GM10248 (cell line): ENCODE measurements around the gene ITGBL1.

Experiments used
- CTCF ChIA-PET: fragments of 300-600 bp; sonication (Branson Sonifier 250); formaldehyde crosslinking; extraction: SDS; loops from one replicate; lab custom pipeline; 2021; ENCODE audit warnings: antibody characterized with exemption; lab: Yijun Ruan, JAX
- POLR2A ChIA-PET: fragments of 350-650 bp; sonication (Branson Sonifier 250); formaldehyde crosslinking; extraction: SDS; loops from one replicate; lab custom pipeline; 2020; ENCODE audit warnings: antibody characterized with exemption; lab: Yijun Ruan, JAX
- DNase-seq: peaks from one replicate; pipeline ENCODE4 v3.0.0; 2012; ENCODE audit errors: extremely low spot score
- CTCF ChIP-seq: IDR thresholded peaks from 2 replicates; pipeline ENCODE4 v1.5.1; 2012; ENCODE audit warnings: mild to moderate bottlenecking, low read depth; ENCODE audit errors: extremely low read depth, missing control alignments, control extremely low read depth

ITGBL1 gene, protein sequence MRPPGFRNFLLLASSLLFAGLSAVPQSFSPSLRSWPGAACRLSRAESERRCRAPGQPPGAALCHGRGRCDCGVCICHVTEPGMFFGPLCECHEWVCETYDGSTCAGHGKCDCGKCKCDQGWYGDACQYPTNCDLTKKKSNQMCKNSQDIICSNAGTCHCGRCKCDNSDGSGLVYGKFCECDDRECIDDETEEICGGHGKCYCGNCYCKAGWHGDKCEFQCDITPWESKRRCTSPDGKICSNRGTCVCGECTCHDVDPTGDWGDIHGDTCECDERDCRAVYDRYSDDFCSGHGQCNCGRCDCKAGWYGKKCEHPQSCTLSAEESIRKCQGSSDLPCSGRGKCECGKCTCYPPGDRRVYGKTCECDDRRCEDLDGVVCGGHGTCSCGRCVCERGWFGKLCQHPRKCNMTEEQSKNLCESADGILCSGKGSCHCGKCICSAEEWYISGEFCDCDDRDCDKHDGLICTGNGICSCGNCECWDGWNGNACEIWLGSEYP

GRCh38 chr13:101452519-101453485 lies at the start of gene ITGBL1:
TSS of gene ITGBL1 (plus strand) at chr13:101452675. CDS start at chr13:101452834, 159 bp downstream.
- ChIA-PET POLR2A (no interaction called here), CTCF (interaction anchor here (1.2 to 1.3 kb wide), 2 partner anchors 15 to 36 kb away, joined by 3 read pairs; partner anchors contain the start of gene NALCN)
- DNase-seq, result peak; percentile 23
- TF ChIP-seq CTCF, result no peak

DNA sequence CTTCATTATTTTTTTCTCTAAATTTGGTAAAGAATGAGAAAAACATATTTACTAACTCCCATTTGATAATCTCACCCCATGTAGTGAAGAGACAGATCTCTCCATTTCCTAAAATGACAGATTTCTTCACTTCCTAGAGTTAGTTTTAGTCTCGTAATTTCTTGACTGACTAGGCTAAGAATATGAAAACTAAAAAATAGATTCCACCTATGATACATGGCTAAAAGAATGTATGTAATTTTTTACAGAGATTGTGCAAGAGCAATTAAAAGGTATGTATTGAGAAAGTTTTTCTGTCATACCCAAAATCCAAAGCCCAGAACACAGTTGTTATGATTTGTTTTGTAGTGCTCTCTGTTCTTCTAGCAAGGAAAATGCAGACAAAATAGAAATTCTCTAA lies 45.7 kb upstream of the ITGBL1 start:
- TF ChIP-seq CTCF, result no peak
- no peak for DNase-seq
- ChIA-PET CTCF (no interaction called here), POLR2A (no interaction called here)

DNA sequence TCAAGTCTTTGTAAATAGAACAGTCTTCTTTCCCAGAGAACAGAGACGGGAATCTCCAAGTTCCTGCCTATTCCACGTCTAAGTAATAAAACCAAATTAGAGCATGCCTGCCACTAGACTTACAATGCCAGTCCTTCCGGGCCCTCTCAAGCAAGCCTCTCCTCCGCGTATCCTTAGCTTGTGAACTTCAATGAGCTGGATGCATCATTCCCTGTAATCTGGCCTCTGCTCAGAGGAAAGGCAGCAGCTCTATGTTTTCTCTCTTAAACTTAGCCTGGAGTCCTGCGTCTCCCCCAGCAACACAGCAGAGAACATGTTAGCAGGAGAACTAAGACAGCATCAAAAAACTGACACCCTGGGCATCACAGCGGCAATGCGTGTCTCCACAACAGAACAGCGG lies 44.3 kb upstream of the ITGBL1 start:
- no peak for TF ChIP-seq CTCF
- POLR2A ChIA-PET, result no interaction called here

DNA sequence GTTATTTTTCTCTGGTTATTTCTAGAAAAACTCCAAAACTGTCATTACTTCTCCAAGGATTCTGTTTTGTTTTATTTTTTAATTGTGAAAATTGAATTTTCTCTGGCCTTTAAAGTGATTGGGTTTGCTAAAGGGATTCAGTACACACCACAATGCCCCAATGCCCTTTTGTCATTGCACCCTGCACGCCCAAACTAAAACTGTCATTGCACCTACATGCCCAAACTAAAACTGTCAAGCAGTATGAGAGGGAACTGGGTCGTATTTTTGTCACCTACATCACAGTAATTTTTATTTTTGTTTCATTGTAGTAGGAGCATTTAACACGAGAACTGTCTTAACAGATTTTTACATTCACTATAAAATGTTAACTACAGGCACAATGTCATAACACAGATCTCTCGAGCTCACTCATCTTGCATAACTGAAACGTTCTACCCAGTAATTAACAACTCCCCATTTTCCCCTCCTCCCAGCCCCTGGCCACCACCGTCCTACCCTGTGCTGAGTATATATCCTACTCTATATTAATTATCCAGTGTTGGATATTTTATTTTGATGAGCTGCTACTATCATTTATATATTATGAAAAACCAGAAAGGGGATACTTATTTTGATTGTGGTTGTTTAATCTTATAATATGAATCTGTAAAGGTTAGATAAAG lies 43.4 kb upstream of the ITGBL1 start:
- POLR2A ChIA-PET, result no interaction called here
- TF ChIP-seq CTCF, result no peak
- CTCF ChIA-PET, result no interaction called here

More for the DNA sequence above, 44.3 kb upstream of the ITGBL1 start:
- DNase-seq, result no peak
- CTCF ChIA-PET, result no interaction called here

DNA sequence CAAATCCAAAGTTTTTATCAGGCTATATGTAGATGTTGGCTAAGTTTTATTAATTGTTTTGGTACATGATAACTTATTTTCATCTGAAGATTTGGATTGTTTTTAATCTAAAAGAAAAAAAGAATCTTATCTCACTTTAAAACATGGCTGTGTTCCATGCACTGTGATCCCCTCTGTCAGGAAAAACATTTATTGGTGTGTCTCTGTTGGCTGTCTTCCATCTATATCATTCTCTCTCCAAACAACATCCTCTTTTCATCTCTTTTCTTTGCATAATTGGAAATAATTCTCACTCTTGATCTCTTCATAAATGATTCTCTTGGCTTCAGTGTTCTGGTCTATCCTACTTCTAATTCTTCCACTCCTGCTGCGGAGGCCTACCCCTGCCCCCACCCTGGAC lies 40.4 kb upstream of the ITGBL1 start:
- POLR2A ChIA-PET, result no interaction called here
- no peak for TF ChIP-seq CTCF
- DNase-seq, result no peak
- CTCF ChIA-PET, result no interaction called here

More for the DNA sequence above, 43.4 kb upstream of the ITGBL1 start:
- DNase-seq, result no peak
